Vagina (tissue), 2 donors: ENCODE results near the gene MAZ. TPM values are rescaled to one million over a fixed set of nuclear protein-coding genes. Genes with fewer than 3 reads are reported as not detected.

Experiments
- DNase-seq, 2 donors: peaks; one replicate each; pipeline ENCODE4 v3.0.0-alpha.2; 2017; ENCODE audit errors: extremely low spot score in 2 of 2
- H3K27ac ChIP-seq: fragments of 200-600 bp; sonication (generic); one replicate; pipeline ENCODE4 v1.5.1; 2019
- H3K27me3 ChIP-seq: fragments of 200-600 bp; sonication (generic); one replicate; pipeline ENCODE4 v1.5.1; 2019
- H3K36me3 ChIP-seq, 2 donors: fragments of 200-600 bp; sonication (generic); one replicate each; pipeline ENCODE4 v1.5.1; 2017 to 2019
- H3K4me1 ChIP-seq: fragments of 200-600 bp; sonication (generic); one replicate; pipeline ENCODE4 v1.5.1; 2019
- H3K4me3 ChIP-seq, 2 donors: fragments of 200-600 bp; sonication (generic); 1 replicate in 1 of 2; 2 replicates in 1 of 2; pipeline ENCODE4 v1.5.1; 2016 to 2019
- H3K9me3 ChIP-seq: fragments of 200-600 bp; sonication (generic); one replicate; pipeline ENCODE4 v1.5.1; 2019
- CTCF ChIP-seq, 3 experiments: fragments of 450-650 bp in 2 of 3; fragments of 200-600 bp in 1 of 3; sonication (generic) in 1 of 3; IDR thresholded peaks; one replicate each; pipeline ENCODE4 v1.5.1; 2017 to 2019; ENCODE audit warnings: antibody characterized with exemption in 3 of 3, mild to moderate bottlenecking in 2 of 3, moderate library complexity in 2 of 3
- POLR2A ChIP-seq, 2 donors: fragments of 450-650 bp; IDR thresholded peaks; one replicate each; pipeline ENCODE4 v1.6.1; 2017; ENCODE audit warnings: antibody characterized with exemption in 2 of 2, mild to moderate bottlenecking in 2 of 2, moderate library complexity in 2 of 2
- POLR2AphosphoS5 ChIP-seq, 2 donors: sonication (generic); formaldehyde crosslinking; IDR thresholded peaks; one replicate each; pipeline ENCODE4 v1.9.0; 2017; ENCODE audit warnings: antibody characterized with exemption in 2 of 2, mild to moderate bottlenecking in 2 of 2, low read depth in 1 of 2; ENCODE audit not compliant: insufficient read depth in 1 of 2
- intact Hi-C: fragments of 100-400 bp; cut with DNase I; formaldehyde crosslinking; loops from one replicate; pipeline ENCODE4 v1.15.1; 2023
- total RNA-seq: library from RNA; depleted of rRNA; stranded (reverse); fragments of >200 nt; gene quantifications from one replicate; pipeline ENCODE4 v1.2.3, GENCODE V29; 2016

Gene MAZ
- total RNA-seq, 1 donor from 2014 or later: 87.7 TPM

GRCh38 chr16:29819506-29819905, 13.2 kb downstream of the MAZ start:
- no peak for TF ChIP-seq POLR2AphosphoS5 (IDR thresholded peaks at IDR 0.05; ENCODE audit: insufficient read depth in 1 of 2, low read depth in 1 of 2)
- TF ChIP-seq POLR2A (IDR thresholded peaks at IDR 0.05): no peak
- no peak for TF ChIP-seq CTCF (IDR thresholded peaks at IDR 0.05)
- Histone ChIP-seq H3K36me3 (peaks cover 0 to 5% of the 10 kb centered on the region in 2 donors), H3K27me3 (no peaks in the 10 kb centered on the region), H3K4me1 (peaks cover 84% of the 10 kb centered on the region), H3K27ac (peak overlapping the region; percentile 93), H3K9me3 (no peaks in the 10 kb centered on the region), H3K4me3 (no peak overlapping the region)
- DNase-seq: no peak
- intact Hi-C loops: no loop called here

- DNase-seq: peak in 1 of 2 donors; percentile 90
- Histone ChIP-seq H3K9me3 (no peaks in the 10 kb centered on the region), H3K27ac (peak within 1 kb of the TSS; percentile 93), H3K27me3 (no peaks in the 10 kb centered on the region), H3K4me3 (peak within 1 kb of the TSS; percentile 65 to 67), H3K36me3 (peaks cover 0 to 5% of the 10 kb centered on the region in 2 donors), H3K4me1 (peaks cover 84% of the 10 kb centered on the region)
- intact Hi-C loops: no loop called here
- TF ChIP-seq POLR2AphosphoS5 (IDR thresholded peaks at IDR 0.05; ENCODE audit: insufficient read depth in 1 of 2, low read depth in 1 of 2): peak; percentile 76 to 82
- no peak for TF ChIP-seq POLR2A (IDR thresholded peaks at IDR 0.05)
Measured at GRCh38 chr16:29820271-29820701, 14.0 kb downstream of the MAZ start, which contains the start of gene MVP. Gene MVP (plus strand): TSS chr16:29820462. CDS start chr16:29830550, 10,088 bp downstream.

GRCh38 chr16:29820730-29821642, 14.7 kb downstream of the MAZ start:
- peak overlapping the region; percentile 93 for H3K27ac ChIP-seq
- H3K36me3 ChIP-seq: peaks cover 0 to 5% of the 10 kb centered on the region in 2 donors
- no peaks in the 10 kb centered on the region for H3K9me3 ChIP-seq
- H3K27me3 ChIP-seq: no peaks in the 10 kb centered on the region
- peak in 1 of 2 donors; percentile 88 for DNase-seq
- intact Hi-C loops: no loop called here
- peak overlapping the region; percentile 65 to 67 for H3K4me3 ChIP-seq
- peaks cover 89% of the 10 kb centered on the region for H3K4me1 ChIP-seq
- TF ChIP-seq CTCF (IDR thresholded peaks at IDR 0.05) (no peak), POLR2AphosphoS5 (IDR thresholded peaks at IDR 0.05; ENCODE audit: insufficient read depth in 1 of 2, low read depth in 1 of 2) (peak in 1 of 2 donors; percentile 57)

- Histone ChIP-seq H3K4me3 (peak overlapping the region; percentile 65 to 67), H3K27ac (peak overlapping the region; percentile 93), H3K27me3 (no peaks in the 10 kb centered on the region), H3K4me1 (peaks cover 94% of the 10 kb centered on the region), H3K9me3 (no peaks in the 10 kb centered on the region), H3K36me3 (peaks cover 0 to 5% of the 10 kb centered on the region in 2 donors)
- DNase-seq: no peak
- TF ChIP-seq POLR2AphosphoS5 (IDR thresholded peaks at IDR 0.05; ENCODE audit: insufficient read depth in 1 of 2, low read depth in 1 of 2) (no peak), CTCF (IDR thresholded peaks at IDR 0.05) (no peak), POLR2A (IDR thresholded peaks at IDR 0.05) (no peak)
- intact Hi-C loops: no loop called here
Measured at GRCh38 chr16:29821643-29822115, 15.3 kb downstream of the MAZ start.

- peaks cover 83% of the 10 kb centered on the region for H3K4me1 ChIP-seq
- H3K27ac ChIP-seq: peak overlapping the region; percentile 93
- no peaks in the 10 kb centered on the region for H3K36me3 ChIP-seq
- no peaks in the 10 kb centered on the region for H3K9me3 ChIP-seq
- H3K4me3 ChIP-seq: peak overlapping the region in 1 of 2 donors; percentile 17
- DNase-seq: no peak
- H3K27me3 ChIP-seq: no peaks in the 10 kb centered on the region
- TF ChIP-seq CTCF (IDR thresholded peaks at IDR 0.05) (no peak), POLR2AphosphoS5 (IDR thresholded peaks at IDR 0.05; ENCODE audit: insufficient read depth in 1 of 2, low read depth in 1 of 2) (peak in 1 of 2 donors; percentile 51)
- intact Hi-C loops: no loop called here
Measured at GRCh38 chr16:29824589-29825144, 18.3 kb downstream of the MAZ start.
